Stomach (tissue), 9 donors: Measurements from ENCODE around the gene ITLN1. TPM values are rescaled to one million over a fixed set of nuclear protein-coding genes. Genes with fewer than 3 reads are reported as not detected.

Experiments used
- DNase-seq, 2 donors: peaks; one replicate each; pipeline versions ENCODE4 v3.0.0 to v3.0.0-alpha.2; 2013 to 2019
- H3K27ac ChIP-seq, 5 donors: fragments of 200-600 bp in 4 of 5; sonication (generic) in 4 of 5; one replicate each; pipeline ENCODE4 v1.5.1; 2013 to 2019; ENCODE audit warnings: mild to moderate bottlenecking in 1 of 5, moderate library complexity in 1 of 5
- H3K27me3 ChIP-seq, 3 donors: fragments of 200-600 bp; sonication (generic); one replicate each; pipeline ENCODE4 v1.5.1; 2017 to 2019; ENCODE audit warnings: mixed run types in 1 of 3
- H3K36me3 ChIP-seq, 4 donors: fragments of 200-600 bp; sonication (generic); 1 replicate in 3 of 4; 2 replicates in 1 of 4; pipeline ENCODE4 v1.5.1; 2016 to 2019
- H3K4me1 ChIP-seq, 4 donors: fragments of 200-600 bp; sonication (generic); one replicate each; pipeline ENCODE4 v1.5.1; 2016 to 2019
- H3K4me3 ChIP-seq, 4 donors: fragments of 200-600 bp; sonication (generic) in 3 of 4; one replicate each; pipeline ENCODE4 v1.5.1; 2016 to 2019; ENCODE audit warnings: mild to moderate bottlenecking in 1 of 4
- H3K9me3 ChIP-seq, 4 donors: fragments of 200-600 bp; sonication (generic); one replicate each; pipeline ENCODE4 v1.5.1; 2016 to 2019
- CTCF ChIP-seq, 7 experiments: fragments of 450-650 bp in 4 of 7; fragments of 200-600 bp in 3 of 7; sonication (generic) in 3 of 7; IDR thresholded peaks; one replicate each; pipeline ENCODE4 v1.5.1; 2016 to 2019; ENCODE audit warnings: antibody characterized with exemption in 7 of 7, control low read depth in 2 of 7, mild to moderate bottlenecking in 1 of 7
- EP300 ChIP-seq: sonication (generic); formaldehyde crosslinking; IDR thresholded peaks from one replicate; pipeline ENCODE4 v1.6.1; 2017; ENCODE audit warnings: antibody characterized with exemption
- POLR2A ChIP-seq, 4 donors: fragments of 450-650 bp; IDR thresholded peaks; one replicate each; pipeline ENCODE4 v1.6.1; 2016; ENCODE audit warnings: antibody characterized with exemption in 4 of 4, control low read depth in 2 of 4, mild to moderate bottlenecking in 1 of 4, moderate library complexity in 1 of 4
- POLR2AphosphoS5 ChIP-seq, 3 donors: sonication (generic); formaldehyde crosslinking; IDR thresholded peaks; one replicate each; pipeline ENCODE4 v1.6.1; 2016; ENCODE audit warnings: antibody characterized with exemption in 3 of 3
- WGBS, 5 donors: extraction: QIAGEN DNeasy Blood & Tissue Kit in 3 of 5; methylation state at CpG; one replicate each; pipeline versions ENCODE4 v1.1.5 to v1.1.7; 2013 to 2018; 5-methylcytosine and 5-hydroxymethylcytosine counted together
- intact Hi-C: fragments of 100-400 bp; cut with DNase I; formaldehyde crosslinking; loops from one replicate; pipeline ENCODE4 v1.15.1; 2023; ENCODE audit warnings: low total_unique reads
- polyA plus RNA-seq, 3 donors: library from polyadenylated mRNA; stranded (reverse); fragments of 200-250 nt; gene quantifications; one replicate each; pipeline ENCODE4 v1.2.3, GENCODE V29; 2013
- total RNA-seq, 5 donors: library from RNA; depleted of rRNA; stranded (reverse); fragments of >200 nt; gene quantifications; one replicate each; pipeline versions ENCODE4 v1.1.0 to v1.2.3, GENCODE V29; 2014 to 2016
- donor health status: healthy with polysubstance abuse.
- donor health status: Bipolar disorder and iron deficiency.
- donor health status: healthy.

The ITLN1 gene
- total and polyA plus RNA-seq, 8 donors, result 1.2 to 241 (median 10.1) TPM; not detected in 1

GRCh38 chr1:160827418-160827817, 57.6 kb downstream of the ITLN1 start:
- H3K4me1 ChIP-seq, result no peaks in the 10 kb centered on the region
- no peaks in the 10 kb centered on the region for H3K27me3 ChIP-seq
- H3K4me3 ChIP-seq, result no peak overlapping the region
- no peak for DNase-seq
- H3K36me3 ChIP-seq, result no peaks in the 10 kb centered on the region
- intact Hi-C loops, result loop anchor here (10.0 kb wide), 1 partner anchor 103 kb away; no protein-coding TSS in a partner anchor
- WGBS, 5 donors, result 88 to 96% (median 92%) methylated on average over 2 of the region's 2 CpGs
- H3K9me3 ChIP-seq, result no peaks in the 10 kb centered on the region
- TF ChIP-seq EP300 (no peak), CTCF (IDR thresholded peaks at IDR 0.05) (no peak), POLR2AphosphoS5 (IDR thresholded peaks at IDR 0.05) (no peak), POLR2A (IDR thresholded peaks at IDR 0.05) (no peak)
- H3K27ac ChIP-seq, result no peak overlapping the region

DNA sequence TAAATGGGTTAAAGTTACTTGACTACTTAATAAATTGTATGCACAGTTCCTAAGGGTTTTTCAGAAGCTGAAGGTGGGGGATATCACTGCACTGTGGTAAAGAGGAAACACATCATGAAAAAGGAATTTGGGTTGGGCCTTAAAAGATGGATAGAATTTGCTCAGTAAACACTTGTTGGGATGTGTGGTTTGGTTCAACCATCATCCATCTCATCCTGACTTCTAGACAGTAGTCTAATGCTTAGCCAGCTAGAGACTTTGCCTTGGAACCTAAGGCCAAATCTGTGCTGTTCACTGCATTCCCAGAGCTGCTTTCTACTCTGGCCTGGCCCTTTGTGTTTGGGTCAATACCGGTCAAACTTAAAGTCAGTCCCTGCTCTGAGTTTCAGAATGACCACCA, 58.4 kb downstream of the ITLN1 start:
- Histone ChIP-seq H3K27ac (no peak overlapping the region), H3K36me3 (no peaks in the 10 kb centered on the region), H3K4me1 (no peaks in the 10 kb centered on the region), H3K27me3 (no peaks in the 10 kb centered on the region), H3K4me3 (no peak overlapping the region), H3K9me3 (no peaks in the 10 kb centered on the region)
- DNase-seq, result no peak
- intact Hi-C loops, result loop anchor here (10.0 kb wide), 1 partner anchor 102 kb away; no protein-coding TSS in a partner anchor
- TF ChIP-seq EP300, result no peak
- TF ChIP-seq POLR2A (IDR thresholded peaks at IDR 0.05), result no peak
- TF ChIP-seq POLR2AphosphoS5 (IDR thresholded peaks at IDR 0.05), result no peak
- TF ChIP-seq CTCF (IDR thresholded peaks at IDR 0.05), result no peak
- WGBS, 5 donors, result 80 to 93% (median 89%) methylated on average over 1 of the region's 1 CpG

Other genes starting within 250 kb of the ITLN1 start
- 1 to 10 TPM in 2 of 5 donors, not detected in 3; 3.1 to 4.1 TPM for gene SLAMF1, start 238.1 kb downstream of the ITLN1 start, total RNA-seq
- gene SLAMF1, start 238.1 kb downstream of the ITLN1 start, polyA plus RNA-seq, result under 1 TPM; 0.12 to 0.92 (median 0.25) TPM
- 10 to 100 TPM in 1 of 5 donors, 1 to 10 TPM in 1, under 1 TPM in 1, not detected in 2; 0.58 to 11.9 (median 9.2) TPM for gene CD48, start 173.4 kb downstream of the ITLN1 start, total RNA-seq
- gene CD48, start 173.4 kb downstream of the ITLN1 start, polyA plus RNA-seq, result 10 to 100 TPM in 1 of 3 donors, 1 to 10 TPM in 2; 6.4 to 23.7 (median 8.4) TPM
- gene SLAMF7, start 145.9 kb downstream of the ITLN1 start, total RNA-seq, result 1 to 10 TPM in 2 of 5 donors, under 1 TPM in 2, not detected in 1; 0.45 to 4.2 (median 1.3) TPM
- 1 to 10 TPM; 1.3 to 3.7 (median 2.1) TPM for gene SLAMF7, start 145.9 kb downstream of the ITLN1 start, polyA plus RNA-seq
- 1 to 10 TPM in 3 of 5 donors, not detected in 2; 1.3 to 7.5 (median 1.7) TPM for gene LY9, start 89.0 kb downstream of the ITLN1 start, total RNA-seq
- gene LY9, start 89.0 kb downstream of the ITLN1 start, polyA plus RNA-seq, result 1 to 10 TPM in 1 of 3 donors, under 1 TPM in 2; 0.25 to 1.1 (median 0.63) TPM
- gene CD244, start 22.3 kb downstream of the ITLN1 start, total RNA-seq, result 1 to 10 TPM in 1 of 5 donors, under 1 TPM in 1, not detected in 3; 0.43 to 1.1 TPM
- gene CD244, start 22.3 kb downstream of the ITLN1 start, polyA plus RNA-seq, result under 1 TPM; 0.15 to 0.61 (median 0.37) TPM
- gene ITLN2, start 69.6 kb upstream of the ITLN1 start, total RNA-seq, result 1 to 10 TPM in 1 of 5 donors, not detected in 4; 4.2 TPM
- under 1 TPM in 1 of 3 donors, not detected in 2; 0.37 TPM for gene ITLN2, start 69.6 kb upstream of the ITLN1 start, polyA plus RNA-seq
- 100 to 1,000 TPM in 1 of 5 donors, 10 to 100 TPM in 3, 1 to 10 TPM in 1; 7.6 to 130 (median 20.9) TPM for gene F11R, start 136.0 kb upstream of the ITLN1 start, total RNA-seq
- gene F11R, start 136.0 kb upstream of the ITLN1 start, polyA plus RNA-seq, result 10 to 100 TPM; 13.4 to 41.5 (median 29.2) TPM
- gene TSTD1, start 153.8 kb upstream of the ITLN1 start, total RNA-seq, result 100 to 1,000 TPM in 1 of 5 donors, 10 to 100 TPM in 3, not detected in 1; 13.2 to 112 (median 42.7) TPM
- 100 to 1,000 TPM; 117 to 186 (median 158) TPM for gene TSTD1, start 153.8 kb upstream of the ITLN1 start, polyA plus RNA-seq
- 100 to 1,000 TPM in 1 of 5 donors, 10 to 100 TPM in 3, 1 to 10 TPM in 1; 7.2 to 566 (median 65.2) TPM for gene USF1, start 160.8 kb upstream of the ITLN1 start, total RNA-seq
- 10 to 100 TPM; 48.0 to 73.1 (median 55.9) TPM for gene USF1, start 160.8 kb upstream of the ITLN1 start, polyA plus RNA-seq
- 10 to 100 TPM in 3 of 5 donors, 1 to 10 TPM in 2; 2.6 to 28.6 (median 12.9) TPM for gene ARHGAP30, start 184.7 kb upstream of the ITLN1 start, total RNA-seq
- gene ARHGAP30, start 184.7 kb upstream of the ITLN1 start, polyA plus RNA-seq, result 1 to 10 TPM; 2.8 to 5.5 (median 4.6) TPM
- gene NECTIN4, start 204.4 kb upstream of the ITLN1 start, total RNA-seq, result 10 to 100 TPM in 2 of 5 donors, 1 to 10 TPM in 3; 2.0 to 20.3 (median 7.0) TPM
- 10 to 100 TPM in 1 of 3 donors, 1 to 10 TPM in 2; 1.7 to 14.2 (median 2.6) TPM for gene NECTIN4, start 204.4 kb upstream of the ITLN1 start, polyA plus RNA-seq
- gene KLHDC9, start 213.2 kb upstream of the ITLN1 start, total RNA-seq, result 10 to 100 TPM in 1 of 5 donors, 1 to 10 TPM in 4; 1.3 to 41.4 (median 2.4) TPM
- 1 to 10 TPM; 4.7 to 6.3 (median 5.3) TPM for gene KLHDC9, start 213.2 kb upstream of the ITLN1 start, polyA plus RNA-seq
- 10 to 100 TPM in 3 of 5 donors, not detected in 2; 11.6 to 21.3 (median 19.3) TPM for gene PFDN2, start 232.9 kb upstream of the ITLN1 start, total RNA-seq
- gene PFDN2, start 232.9 kb upstream of the ITLN1 start, polyA plus RNA-seq, result 100 to 1,000 TPM in 2 of 3 donors, 10 to 100 TPM in 1; 97.5 to 166 (median 122) TPM
- 10 to 100 TPM in 4 of 5 donors, 1 to 10 TPM in 1; 8.8 to 77.9 (median 20.9) TPM for gene NIT1, start 232.9 kb upstream of the ITLN1 start, total RNA-seq
- 10 to 100 TPM; 20.0 to 34.2 (median 27.3) TPM for gene NIT1, start 232.9 kb upstream of the ITLN1 start, polyA plus RNA-seq
- 10 to 100 TPM in 3 of 5 donors, 1 to 10 TPM in 2; 2.3 to 35.9 (median 14.3) TPM for gene DEDD, start 247.5 kb upstream of the ITLN1 start, total RNA-seq
- 10 to 100 TPM; 16.5 to 31.9 (median 18.6) TPM for gene DEDD, start 247.5 kb upstream of the ITLN1 start, polyA plus RNA-seq